ENCODE results near the gene CDHR3.

Gene CDHR3

GRCh38 chr7:106063692-106064091 lies 100.6 kb downstream of the CDHR3 start:
- no peak for TF ChIP-seq CTCF (IDR thresholded peaks at IDR 0.05; ENCODE audit: insufficient read depth, missing control alignments)
- FAIRE-seq (no peak), DNase-seq (ENCODE audit: insufficient read length, low spot score) (no peak)

GRCh38 chr7:106064316-106064715 lies 101.3 kb downstream of the CDHR3 start:
- no peak for TF ChIP-seq CTCF (IDR thresholded peaks at IDR 0.05; ENCODE audit: insufficient read depth, missing control alignments)
- FAIRE-seq (no peak), DNase-seq (ENCODE audit: insufficient read length, low spot score) (no peak)

- FAIRE-seq (no peak), DNase-seq (ENCODE audit: insufficient read length, low spot score) (no peak)
- no peak for TF ChIP-seq CTCF (IDR thresholded peaks at IDR 0.05; ENCODE audit: insufficient read depth, missing control alignments)
Measured at GRCh38 chr7:106064771-106065574, 101.9 kb downstream of the CDHR3 start.

- no peak for TF ChIP-seq CTCF (IDR thresholded peaks at IDR 0.05; ENCODE audit: insufficient read depth, missing control alignments)
- FAIRE-seq = no peak
- DNase-seq (ENCODE audit: insufficient read length, low spot score) = no peak
Measured at GRCh38 chr7:106065575-106066500, 102.8 kb downstream of the CDHR3 start.

GRCh38 chr7:106067678-106068077 lies 104.6 kb downstream of the CDHR3 start:
- no peak for FAIRE-seq
- no peak for TF ChIP-seq CTCF (IDR thresholded peaks at IDR 0.05; ENCODE audit: insufficient read depth, missing control alignments)
- no peak for DNase-seq (ENCODE audit: insufficient read length, low spot score)

- FAIRE-seq (no peak), DNase-seq (ENCODE audit: insufficient read length, low spot score) (no peak)
- TF ChIP-seq CTCF (IDR thresholded peaks at IDR 0.05; ENCODE audit: insufficient read depth, missing control alignments) = no peak
Measured at GRCh38 chr7:106068538-106068961, 105.5 kb downstream of the CDHR3 start.

Measured in D721Med (cell line).